Heart left ventricle (tissue), 16 donors: Measurements from ENCODE around the gene MAP3K5. TPM values are rescaled to one million over a fixed set of nuclear protein-coding genes. Genes with fewer than 3 reads are reported as not detected.

Experiments used
- ATAC-seq, 4 donors: fragments of 200-7000 bp; cut with Tn5 transposase; one replicate each; pipeline ENCODE4 v1.9.1; 2020 to 2022; ENCODE audit warnings: moderate library complexity in 4 of 4, mild to moderate bottlenecking in 3 of 4, moderate number of reproducible peaks in 1 of 4
- DNase-seq, 5 donors: peaks; one replicate each; pipeline ENCODE4 v3.0.0-alpha.2; 2020
- H3K27ac ChIP-seq, 12 donors: fragments of 200-600 bp; sonication (generic) in 4 of 12; one replicate each; pipeline versions ENCODE4 v1.5.0 to v1.8.0; 2016 to 2022; ENCODE audit warnings: mild to moderate bottlenecking in 2 of 12
- H3K27me3 ChIP-seq, 9 donors: fragments of 200-600 bp; sonication (generic) in 2 of 9; one replicate each; pipeline versions ENCODE4 v1.5.1 to v1.8.0; 2016 to 2022; ENCODE audit warnings: mild to moderate bottlenecking in 3 of 9
- H3K36me3 ChIP-seq, 9 donors: fragments of 200-600 bp; sonication (generic) in 2 of 9; one replicate each; pipeline versions ENCODE4 v1.5.0 to v1.8.0; 2018 to 2022; ENCODE audit warnings: mild to moderate bottlenecking in 2 of 9
- H3K4me1 ChIP-seq, 12 donors: fragments of 200-600 bp; sonication (generic) in 4 of 12; one replicate each; pipeline versions ENCODE4 v1.5.0 to v1.8.0; 2016 to 2022; ENCODE audit warnings: mild to moderate bottlenecking in 3 of 12
- H3K4me3 ChIP-seq, 12 donors: fragments of 200-600 bp; sonication (generic) in 4 of 12; one replicate each; pipeline versions ENCODE4 v1.5.0 to v1.8.0; 2017 to 2022; ENCODE audit warnings: mild to moderate bottlenecking in 9 of 12, moderate library complexity in 4 of 12
- H3K9me3 ChIP-seq, 12 donors: fragments of 200-600 bp; sonication (generic) in 4 of 12; one replicate each; pipeline versions ENCODE4 v1.5.0 to v1.8.0; 2016 to 2022; ENCODE audit warnings: mild to moderate bottlenecking in 1 of 12
- CTCF ChIP-seq, 12 donors: fragments of 200-600 bp; sonication (generic) in 4 of 12; IDR thresholded peaks; one replicate each; pipeline versions ENCODE4 v1.5.0 to v1.8.0; 2018 to 2022; ENCODE audit warnings: antibody characterized with exemption in 12 of 12, mild to moderate bottlenecking in 5 of 12
- POLR2A ChIP-seq, 2 donors: fragments of 450-650 bp; IDR thresholded peaks; one replicate each; pipeline ENCODE4 v1.6.1; 2017; ENCODE audit warnings: antibody characterized with exemption in 2 of 2, mild to moderate bottlenecking in 2 of 2, moderate library complexity in 2 of 2
- WGBS, 4 donors: extraction: QIAGEN DNeasy Blood & Tissue Kit in 2 of 4; methylation state at CpG; one replicate each; pipeline versions ENCODE4 v1.1.5 to v1.1.7; 2013 to 2018; 5-methylcytosine and 5-hydroxymethylcytosine counted together
- intact Hi-C, 10 donors: fragments of 100-400 bp; cut with DNase I; formaldehyde crosslinking; loops; one replicate each; pipeline versions ENCODE4 v1.11.1 to v1.14.2; 2022
- polyA plus RNA-seq, 2 donors: library from polyadenylated mRNA; stranded (reverse); fragments of 200-250 nt; gene quantifications; one replicate each; pipeline ENCODE4 v1.2.3, GENCODE V29; 2013
- total RNA-seq, 9 donors: library from RNA; depleted of rRNA in 2 of 9; stranded (reverse); fragments of >200 nt in 2 of 9; fragmentation: NEBNext Ultra II Directional in 3 of 9; extraction: Animal tissue kit (Norgen Biotek cat#: 25700) in 3 of 9; gene quantifications; one replicate each; pipeline versions ENCODE4 v1.1.0 to v1.2.4, GENCODE V29; 2016 to 2023
- donor health status: ischemic (EF 13 %, LVEDD 7.1; RV severe dilation, severe dysfunction).
- donor health status: healthy with polysubstance abuse.
- donor health status: DM: no; HTN: yes; CAD: no.
- donor health status: DM: no; HTN: no; CAD: no.
- donor health status: ischemic (EF 25% LVEDD 6.9; RV normal size, moderate dysfunction).
- donor health status: ischemic (EF 25% LVEDD 5.7; RV mildly dilated, moderate dysfunction).
- donor health status: healthy.
- donor health status: DM: yes; HTN: yes; CAD: no.
- donor health status: ischemic (EF 35%, LVEDD 5.7; RV mildly dilated, moderate dysfunction).
- donor health status: nonischemic (EF 11% LVEDD 7.7; RV severe dilation, severe dysfunction).
- donor health status: DM: yes; HTN: yes; CAD: no.
- donor health status: PGD.
- donor health status: ischemic (EF 29% LVEDD 5.4; RV normal size, mild dysfunction).
- donor health status: nonischemic (EF 23%, LVEDD 6.1; RV moderate dilation, normal function).

The MAP3K5 gene
- total and polyA plus RNA-seq, 11 donors = 7.1 to 34.1 (median 27.8) TPM

- H3K4me3 ChIP-seq = no peak overlapping the region
- no peaks in the 10 kb centered on the region for H3K4me1 ChIP-seq
- DNase-seq (no peak), ATAC-seq (no peak)
- H3K36me3 ChIP-seq = peaks cover 0 to 71% (median 47%) of the 10 kb centered on the region in 9 donors
- 81 to 90% (median 85%) methylated on average over 2 of the region's 2 CpGs for WGBS, 4 donors
- no peaks in the 10 kb centered on the region for H3K27me3 ChIP-seq
- H3K27ac ChIP-seq = no peak overlapping the region
- H3K9me3 ChIP-seq = no peaks in the 10 kb centered on the region
- intact Hi-C loops = no loop called here
- TF ChIP-seq CTCF (IDR thresholded peaks at IDR 0.05) = no peak
- TF ChIP-seq POLR2A (IDR thresholded peaks at IDR 0.05) = no peak
Measured at GRCh38 chr6:136618086-136618485, 174.2 kb downstream of the MAP3K5 start.

GRCh38 chr6:136616527-136616926 is 175.8 kb downstream of the MAP3K5 start:
- Histone ChIP-seq H3K4me1 (no peaks in the 10 kb centered on the region), H3K9me3 (no peaks in the 10 kb centered on the region), H3K27me3 (no peaks in the 10 kb centered on the region), H3K36me3 (peaks cover 0 to 69% (median 42%) of the 10 kb centered on the region in 9 donors), H3K4me3 (no peak overlapping the region), H3K27ac (no peak overlapping the region)
- TF ChIP-seq POLR2A (IDR thresholded peaks at IDR 0.05) = no peak
- no peak for TF ChIP-seq CTCF (IDR thresholded peaks at IDR 0.05)
- intact Hi-C loops = no loop called here
- WGBS, 4 donors = 93 to 96% (median 95%) methylated on average over 3 of the region's 3 CpGs
- DNase-seq (no peak), ATAC-seq (no peak)

GRCh38 chr6:136614994-136615393 is 177.3 kb downstream of the MAP3K5 start:
- DNase-seq = no peak
- intact Hi-C loops = no loop called here
- TF ChIP-seq CTCF (IDR thresholded peaks at IDR 0.05) = no peak
- TF ChIP-seq POLR2A (IDR thresholded peaks at IDR 0.05) = no peak
- H3K36me3 ChIP-seq = peaks cover 0 to 57% (median 26%) of the 10 kb centered on the region in 9 donors
- H3K9me3 ChIP-seq = no peaks in the 10 kb centered on the region
- H3K4me3 ChIP-seq = no peak overlapping the region
- H3K27me3 ChIP-seq = no peaks in the 10 kb centered on the region
- ATAC-seq = no peak
- WGBS, 4 donors = 71 to 76% (median 75%) methylated on average over 2 of the region's 2 CpGs
- peaks cover 0 to 11% (median 0%) of the 10 kb centered on the region in 12 donors for H3K4me1 ChIP-seq
- no peak overlapping the region for H3K27ac ChIP-seq

GRCh38 chr6:136614350-136614749 is 177.9 kb downstream of the MAP3K5 start:
- H3K27me3 ChIP-seq = no peaks in the 10 kb centered on the region
- DNase-seq (no peak), ATAC-seq (no peak)
- WGBS, 4 donors = 88 to 97% (median 95%) methylated on average over 1 of the region's 1 CpG
- peaks cover 0 to 18% (median 0%) of the 10 kb centered on the region in 12 donors for H3K4me1 ChIP-seq
- no peaks in the 10 kb centered on the region for H3K9me3 ChIP-seq
- intact Hi-C loops = no loop called here
- H3K36me3 ChIP-seq = peaks cover 0 to 50% (median 20%) of the 10 kb centered on the region in 9 donors
- TF ChIP-seq CTCF (IDR thresholded peaks at IDR 0.05) (no peak), POLR2A (IDR thresholded peaks at IDR 0.05) (no peak)
- no peak overlapping the region for H3K4me3 ChIP-seq
- no peak overlapping the region for H3K27ac ChIP-seq
